Measurements from ENCODE around the gene SETD4.

SETD4 gene

GRCh38 chr21:35990609-35991008 lies 69.7 kb downstream of the SETD4 start:
- Histone ChIP-seq H3K27ac (ENCODE audit: low read length) (no peak overlapping the region), H2AFZ (ENCODE audit: low read depth, low read length) (no peak overlapping the region), H3K4me3 (ENCODE audit: low read length) (no peak overlapping the region), H3K9me3 (ENCODE audit: insufficient read depth, low read length) (no peaks in the 10 kb centered on the region), H3K36me3 (replicated peaks; ENCODE audit: low read depth, low read length) (no peaks in the 10 kb centered on the region), H4K20me1 (ENCODE audit: insufficient read depth, low read length) (no peaks in the 10 kb centered on the region), H3K4me1 (ENCODE audit: low read length) (no peaks in the 10 kb centered on the region), H3K9ac (ENCODE audit: low read length) (no peak overlapping the region), H3K79me2 (ENCODE audit: low read length) (no peaks in the 10 kb centered on the region), H3K27me3 (ENCODE audit: low read depth, low read length) (no peaks in the 10 kb centered on the region; the same call in 1 of the 2 replicates), H3K4me2 (ENCODE audit: low read length) (no peak overlapping the region)
- TF ChIP-seq EZH2phosphoT487 (IDR thresholded peaks at IDR 0.05; ENCODE audit: low read depth) (no peak), CTCF (IDR thresholded peaks at IDR 0.05; ENCODE audit: low read depth, low read length) (no peak)

GRCh38 chr21:35989138-35989735 lies 71.1 kb downstream of the SETD4 start:
- no peak overlapping the region for H2AFZ ChIP-seq (ENCODE audit: low read depth, low read length)
- no peaks in the 10 kb centered on the region for H3K4me1 ChIP-seq (ENCODE audit: low read length)
- H3K4me3 ChIP-seq (ENCODE audit: low read length) = no peak overlapping the region
- H4K20me1 ChIP-seq (ENCODE audit: insufficient read depth, low read length) = no peaks in the 10 kb centered on the region
- H3K27me3 ChIP-seq (ENCODE audit: low read depth, low read length) = peaks cover 5% of the 10 kb centered on the region; the same call in 1 of the 2 replicates
- H3K9me3 ChIP-seq (ENCODE audit: insufficient read depth, low read length) = no peaks in the 10 kb centered on the region
- no peaks in the 10 kb centered on the region for H3K79me2 ChIP-seq (ENCODE audit: low read length)
- no peak overlapping the region for H3K4me2 ChIP-seq (ENCODE audit: low read length)
- no peak overlapping the region for H3K9ac ChIP-seq (ENCODE audit: low read length)
- H3K36me3 ChIP-seq (replicated peaks; ENCODE audit: low read depth, low read length) = no peaks in the 10 kb centered on the region
- no peak overlapping the region for H3K27ac ChIP-seq (ENCODE audit: low read length)
- TF ChIP-seq EZH2phosphoT487 (IDR thresholded peaks at IDR 0.05; ENCODE audit: low read depth) (no peak), CTCF (IDR thresholded peaks at IDR 0.05; ENCODE audit: low read depth, low read length) (no peak)

- no peak overlapping the region for H3K4me2 ChIP-seq (ENCODE audit: low read length)
- H3K4me1 ChIP-seq (ENCODE audit: low read length) = no peaks in the 10 kb centered on the region
- H4K20me1 ChIP-seq (ENCODE audit: insufficient read depth, low read length) = no peaks in the 10 kb centered on the region
- H3K79me2 ChIP-seq (ENCODE audit: low read length) = no peaks in the 10 kb centered on the region
- H3K27ac ChIP-seq (ENCODE audit: low read length) = no peak overlapping the region
- H3K36me3 ChIP-seq (replicated peaks; ENCODE audit: low read depth, low read length) = no peaks in the 10 kb centered on the region
- no peaks in the 10 kb centered on the region for H3K9me3 ChIP-seq (ENCODE audit: insufficient read depth, low read length)
- no peak overlapping the region for H3K4me3 ChIP-seq (ENCODE audit: low read length)
- TF ChIP-seq EZH2phosphoT487 (IDR thresholded peaks at IDR 0.05; ENCODE audit: low read depth) (no peak), CTCF (IDR thresholded peaks at IDR 0.05; ENCODE audit: low read depth, low read length) (no peak)
- H3K9ac ChIP-seq (ENCODE audit: low read length) = no peak overlapping the region
- no peak overlapping the region for H2AFZ ChIP-seq (ENCODE audit: low read depth, low read length)
- peaks cover 5% of the 10 kb centered on the region; the same call in 1 of the 2 replicates for H3K27me3 ChIP-seq (ENCODE audit: low read depth, low read length)
Measured at GRCh38 chr21:35988416-35989137, 71.7 kb downstream of the SETD4 start.

GRCh38 chr21:35987475-35987874 lies 72.9 kb downstream of the SETD4 start:
- peaks cover 5% of the 10 kb centered on the region; the same call in 1 of the 2 replicates for H3K27me3 ChIP-seq (ENCODE audit: low read depth, low read length)
- H3K4me1 ChIP-seq (ENCODE audit: low read length) = no peaks in the 10 kb centered on the region
- no peaks in the 10 kb centered on the region for H3K9me3 ChIP-seq (ENCODE audit: insufficient read depth, low read length)
- H3K9ac ChIP-seq (ENCODE audit: low read length) = no peak overlapping the region
- no peaks in the 10 kb centered on the region for H3K36me3 ChIP-seq (replicated peaks; ENCODE audit: low read depth, low read length)
- no peaks in the 10 kb centered on the region for H4K20me1 ChIP-seq (ENCODE audit: insufficient read depth, low read length)
- no peak overlapping the region for H3K4me2 ChIP-seq (ENCODE audit: low read length)
- TF ChIP-seq EZH2phosphoT487 (IDR thresholded peaks at IDR 0.05; ENCODE audit: low read depth) (no peak), CTCF (IDR thresholded peaks at IDR 0.05; ENCODE audit: low read depth, low read length) (no peak)
- H3K79me2 ChIP-seq (ENCODE audit: low read length) = no peaks in the 10 kb centered on the region
- no peak overlapping the region for H2AFZ ChIP-seq (ENCODE audit: low read depth, low read length)
- H3K4me3 ChIP-seq (ENCODE audit: low read length) = no peak overlapping the region
- H3K27ac ChIP-seq (ENCODE audit: low read length) = no peak overlapping the region
